NCI-H2171 treated with DMSO at 0.1 percent for 48 hours (cell line): Measurements from ENCODE around the gene PTAFR.

Experiments used
- DNase-seq: peaks from one replicate; lab custom pipeline; 2025; lab: John Stamatoyannopoulos, UW

PTAFR gene

GRCh38 chr1:28176492-28177470 is at the start of gene PTAFR:
TSS of gene PTAFR (minus strand) at chr1:28176690. CDS start at chr1:28151021, 25,669 bp downstream.
- DNase-seq = no peak

DNA sequence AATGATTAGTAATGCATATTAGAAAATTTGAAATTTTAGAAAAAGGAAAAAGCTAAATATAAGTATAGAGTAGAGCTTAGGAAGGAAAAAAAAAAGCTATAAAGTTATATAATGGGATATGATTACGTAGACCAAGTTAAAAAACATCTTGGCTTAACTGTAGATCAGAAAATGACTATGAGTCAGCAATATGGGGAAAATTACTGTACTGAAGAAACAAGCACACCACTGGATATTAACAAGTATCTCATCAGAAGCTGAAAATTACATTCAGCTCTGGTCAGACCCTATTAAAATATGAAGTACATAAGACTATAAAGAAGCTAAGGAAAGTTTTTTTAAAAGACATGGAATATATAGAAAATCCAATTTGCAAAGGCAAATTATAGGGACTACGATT is 36.8 kb upstream of the PTAFR start:
- DNase-seq = no peak

GRCh38 chr1:28209700-28210099 is 33.2 kb upstream of the PTAFR start:
- no peak for DNase-seq

DNA sequence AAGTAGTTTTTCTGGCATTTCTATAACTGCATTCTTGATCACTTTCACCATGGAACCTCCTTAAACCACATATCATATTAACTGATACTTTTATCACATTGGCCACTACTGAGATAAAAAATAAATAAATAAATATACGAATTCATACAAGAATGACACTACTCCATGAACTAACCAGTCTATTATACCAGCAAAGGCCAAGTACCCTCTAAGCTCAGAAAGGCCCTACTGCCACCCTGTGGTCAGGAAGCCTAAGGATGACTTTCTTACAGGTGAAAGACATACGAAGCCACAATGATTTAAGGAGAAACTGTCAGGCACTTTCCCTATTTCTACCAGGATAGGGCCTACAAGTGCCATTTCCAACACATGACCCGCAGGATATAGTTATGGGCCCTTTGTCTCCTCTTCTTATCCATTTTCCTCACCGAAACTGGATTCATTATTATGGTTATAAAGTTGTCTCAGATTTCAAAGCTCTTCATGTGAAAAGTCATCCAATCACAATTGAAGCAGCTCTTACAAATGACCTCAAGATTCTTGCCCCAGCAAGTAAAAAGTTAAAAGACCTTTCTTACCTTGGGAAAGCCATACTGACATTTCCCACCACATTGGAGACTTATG is 32.4 kb upstream of the PTAFR start:
- DNase-seq = peak; percentile 63

DNA sequence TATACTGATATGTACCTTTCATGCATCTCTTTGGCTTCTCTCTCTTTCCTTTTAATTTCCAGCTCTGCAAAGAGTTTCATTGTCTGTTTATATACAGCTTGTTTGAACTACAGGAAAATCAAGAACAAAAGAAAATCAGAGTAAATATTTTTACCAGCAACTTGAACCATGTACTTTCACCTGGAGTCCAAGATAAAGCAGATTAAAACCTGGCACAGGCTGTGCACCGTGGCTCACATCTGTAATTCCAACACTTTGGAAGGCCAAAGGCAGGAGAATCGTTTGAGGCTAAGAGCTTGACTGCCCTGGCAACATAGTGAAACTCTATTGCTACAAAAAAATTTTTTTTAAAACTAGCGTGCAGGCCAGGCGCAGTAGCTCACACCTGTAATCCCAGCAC is 28.8 kb upstream of the PTAFR start:
- no peak for DNase-seq

DNA sequence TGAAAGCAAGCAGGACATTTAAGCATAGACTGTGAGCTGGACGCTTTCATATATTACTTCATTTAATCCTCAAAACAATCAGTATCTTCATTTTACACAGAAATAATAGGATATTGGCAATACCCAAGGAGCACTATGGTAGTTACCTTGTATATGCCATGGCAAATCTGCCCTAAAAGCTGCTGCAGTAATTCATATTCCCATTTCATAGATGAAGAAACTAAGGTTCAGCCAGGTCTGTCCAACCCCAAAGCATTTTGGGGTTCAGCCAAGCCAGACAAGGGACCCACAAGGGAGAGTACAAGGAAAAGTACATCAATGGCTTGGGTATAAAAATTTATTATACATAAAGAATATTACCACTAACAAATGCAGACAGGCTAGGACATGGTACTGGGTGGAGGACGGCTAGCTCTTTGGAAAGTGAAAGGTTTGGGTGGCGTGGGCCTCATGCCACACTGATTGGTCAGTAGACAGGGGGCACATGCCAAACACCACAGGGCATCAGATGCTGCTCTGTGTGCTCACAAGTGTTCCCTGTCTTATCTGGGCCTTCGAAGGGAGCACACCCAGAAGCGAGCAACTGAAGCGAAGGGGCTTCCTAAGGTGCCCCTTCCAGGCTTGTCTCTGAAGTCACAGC is 23.9 kb upstream of the PTAFR start:
- no peak for DNase-seq

DNA sequence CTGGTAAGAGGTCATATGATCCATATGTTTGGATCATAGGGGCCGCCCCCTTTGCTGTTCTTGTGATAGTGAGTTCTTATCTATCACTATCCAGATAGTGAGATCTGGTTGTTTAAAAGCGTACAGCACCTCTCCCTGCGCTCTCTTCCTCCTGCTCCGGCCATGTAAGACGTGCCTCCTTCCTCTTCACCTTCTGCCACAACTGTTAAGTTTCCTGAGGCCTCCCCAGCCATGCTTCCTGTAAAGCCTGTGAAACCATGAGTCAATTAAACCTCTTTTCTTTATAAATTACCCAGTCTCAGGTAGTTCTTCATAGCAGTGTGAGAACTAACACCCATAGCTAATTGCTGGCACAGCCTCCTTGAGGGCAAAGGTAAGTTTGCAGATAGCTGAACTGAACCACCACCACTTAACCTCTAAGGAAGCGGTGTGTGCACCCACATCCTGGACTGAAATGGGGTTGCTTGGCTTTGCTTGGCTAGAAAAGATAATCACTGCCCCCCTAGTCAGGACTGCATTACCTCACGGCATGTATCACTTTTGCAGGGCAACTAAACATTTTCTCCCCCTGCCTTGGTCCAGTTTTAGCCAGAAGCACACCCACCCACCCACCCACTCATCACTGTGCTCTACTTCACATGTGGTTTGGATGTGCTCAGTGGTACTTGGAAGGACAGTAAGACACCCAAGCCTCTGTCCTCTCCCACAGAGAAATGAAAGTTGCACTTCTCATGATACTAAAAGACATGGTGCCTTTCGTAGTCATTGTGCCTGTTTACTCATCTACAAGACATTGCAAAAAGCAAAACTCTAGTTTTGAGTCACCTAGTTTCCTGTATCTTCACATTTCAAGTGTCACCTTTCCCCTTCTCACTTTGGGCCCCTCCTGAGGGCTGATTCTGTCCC is 23.1 kb upstream of the PTAFR start:
- DNase-seq = no peak

DNA sequence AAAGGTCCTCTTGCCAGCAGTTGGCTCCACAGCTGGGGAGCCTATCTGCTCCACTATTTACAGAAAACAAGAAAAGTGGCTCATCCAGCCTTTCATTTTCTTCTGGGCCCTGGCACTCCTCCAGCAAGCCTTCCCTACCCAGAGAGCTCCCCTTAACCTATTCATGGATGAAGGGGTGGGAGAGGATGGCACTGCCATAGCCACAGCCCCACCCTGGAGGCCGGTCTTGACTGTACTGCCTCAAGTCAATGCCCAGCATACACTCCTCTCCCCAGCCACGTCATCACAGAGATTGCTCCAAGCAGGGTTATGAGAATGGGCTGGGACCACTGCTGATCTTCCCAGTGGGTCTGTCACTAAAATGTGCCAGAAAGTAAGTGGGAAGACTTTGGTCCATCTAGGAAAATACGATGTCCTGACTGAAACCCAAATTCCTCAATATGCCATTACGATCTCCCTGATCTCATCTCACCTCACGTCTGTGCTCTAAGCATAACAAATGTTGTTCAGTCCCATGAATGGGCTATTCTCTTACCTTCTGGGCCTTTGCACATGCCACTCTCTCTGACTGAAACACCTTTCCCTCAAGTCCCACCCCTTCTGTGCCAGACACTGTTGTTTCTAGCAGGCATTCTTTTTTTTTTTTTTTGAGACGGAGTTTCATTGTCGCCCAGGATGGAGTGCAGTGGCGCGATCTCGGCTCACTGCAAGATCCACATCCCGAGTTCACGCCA is 21.4 kb upstream of the PTAFR start:
- DNase-seq = no peak

GRCh38 chr1:28196330-28196729 is 19.8 kb upstream of the PTAFR start:
- DNase-seq = no peak

- DNase-seq = no peak
Observed at GRCh38 chr1:28195780-28196179, 19.3 kb upstream of the PTAFR start.

DNA sequence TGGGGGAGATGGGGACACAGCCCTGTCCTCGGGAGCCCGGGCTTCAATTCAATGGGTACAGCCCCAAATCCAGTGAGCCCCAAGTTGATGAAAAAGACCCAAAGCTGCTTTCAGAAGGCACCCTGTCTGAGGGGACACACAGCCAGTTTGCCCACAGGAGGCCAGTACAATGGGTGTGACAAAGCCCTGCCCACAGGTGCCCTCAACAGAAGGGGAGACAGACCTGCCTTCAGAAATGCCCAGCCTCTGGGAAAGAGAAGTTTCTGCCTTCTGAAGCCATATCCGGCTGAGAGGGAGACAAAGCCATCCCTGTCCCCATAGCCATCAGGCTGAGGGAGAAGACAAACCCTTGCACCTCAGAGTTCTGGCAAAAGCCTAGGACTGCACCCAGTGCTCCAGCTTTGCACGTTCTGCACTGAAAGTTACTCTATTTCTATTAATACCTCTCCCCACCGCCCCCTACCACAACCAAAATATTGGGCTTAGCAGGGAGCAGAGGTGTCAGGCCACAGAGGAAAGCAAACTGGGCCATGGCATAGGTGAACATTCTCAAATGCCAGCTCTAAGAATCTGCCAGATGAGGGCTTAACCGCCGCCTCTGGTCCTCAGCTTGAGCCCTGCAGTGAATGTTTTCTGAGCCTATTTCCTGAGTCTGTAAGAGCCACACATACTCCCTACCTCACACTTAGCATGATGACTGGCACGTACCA is 18.0 kb upstream of the PTAFR start:
- no peak for DNase-seq

DNA sequence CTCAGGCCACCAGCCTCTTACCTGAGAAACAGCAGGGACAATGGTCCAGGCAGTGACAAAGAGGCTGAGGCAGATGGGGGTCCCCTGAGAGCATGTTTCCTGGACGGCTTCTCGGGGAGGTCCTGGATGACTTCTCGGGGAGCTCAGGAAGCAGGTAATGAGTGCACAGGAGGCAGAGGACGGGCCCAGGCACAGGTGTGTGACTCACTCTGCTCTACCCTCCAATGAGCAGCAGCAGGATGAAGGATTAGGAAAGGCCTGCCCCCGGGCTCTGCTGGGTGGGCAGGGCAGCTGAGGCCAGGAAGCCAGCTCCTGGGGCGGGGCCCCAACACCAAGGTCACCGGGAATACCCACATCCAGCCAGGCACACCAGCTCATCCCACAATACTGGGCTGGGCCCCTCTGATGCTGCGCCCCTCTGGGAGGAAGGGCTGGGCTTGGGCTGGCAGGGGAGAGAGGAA is 17.2 kb upstream of the PTAFR start:
- no peak for DNase-seq

GRCh38 chr1:28190996-28191645 is 14.6 kb upstream of the PTAFR start:
- DNase-seq = no peak

DNA sequence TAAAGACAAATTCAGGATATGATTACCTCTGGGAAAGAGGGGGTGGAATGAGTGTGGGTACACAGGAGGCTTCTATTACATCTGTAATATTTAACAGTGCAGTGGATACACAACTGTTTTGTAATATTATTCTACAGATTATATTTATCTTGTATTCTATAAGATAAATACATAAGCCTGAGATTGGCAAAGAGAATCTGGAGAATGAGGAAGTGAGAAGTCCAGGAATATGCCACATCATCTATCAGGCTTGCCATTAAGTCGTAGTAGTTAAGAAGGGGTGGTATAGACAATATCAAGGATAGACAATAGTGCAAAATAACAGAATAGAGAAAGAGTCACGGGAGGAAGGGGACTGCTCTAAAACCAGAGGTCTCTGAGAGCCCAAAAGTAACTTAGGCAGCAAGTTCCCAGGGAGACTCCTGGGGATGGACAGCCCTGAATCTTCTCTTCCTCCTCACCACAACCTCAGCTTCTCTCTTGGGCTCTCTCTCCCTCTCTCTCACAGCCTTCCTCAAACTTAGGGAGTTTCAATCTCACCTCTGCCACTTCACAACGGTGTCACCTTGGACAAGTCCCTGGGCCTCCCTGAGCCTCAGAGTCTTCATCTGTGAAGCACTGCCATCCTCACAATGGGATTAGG is 14.0 kb upstream of the PTAFR start:
- DNase-seq = no peak

DNA sequence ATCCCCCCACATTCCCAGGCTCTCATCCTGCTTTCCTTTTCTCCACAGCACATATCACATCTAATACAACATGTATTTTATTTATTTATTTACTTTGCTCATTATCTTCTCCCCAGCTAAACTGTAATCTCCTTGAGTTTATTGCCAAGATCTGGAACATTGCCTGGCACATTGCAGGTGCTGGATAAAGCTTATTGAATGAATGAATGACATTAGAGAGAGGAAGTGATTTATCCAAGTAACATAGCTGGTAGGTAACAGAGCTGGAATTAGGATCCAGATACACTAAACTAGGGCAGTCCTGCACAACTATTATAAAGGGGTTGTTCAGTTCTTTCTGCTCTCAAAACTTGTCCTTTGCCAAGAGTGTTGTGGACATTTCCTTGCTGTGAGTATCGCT is 8.6 kb upstream of the PTAFR start:
- no peak for DNase-seq

GRCh38 chr1:28180306-28181305 is 4.1 kb upstream of the PTAFR start:
- DNase-seq = no peak

DNA sequence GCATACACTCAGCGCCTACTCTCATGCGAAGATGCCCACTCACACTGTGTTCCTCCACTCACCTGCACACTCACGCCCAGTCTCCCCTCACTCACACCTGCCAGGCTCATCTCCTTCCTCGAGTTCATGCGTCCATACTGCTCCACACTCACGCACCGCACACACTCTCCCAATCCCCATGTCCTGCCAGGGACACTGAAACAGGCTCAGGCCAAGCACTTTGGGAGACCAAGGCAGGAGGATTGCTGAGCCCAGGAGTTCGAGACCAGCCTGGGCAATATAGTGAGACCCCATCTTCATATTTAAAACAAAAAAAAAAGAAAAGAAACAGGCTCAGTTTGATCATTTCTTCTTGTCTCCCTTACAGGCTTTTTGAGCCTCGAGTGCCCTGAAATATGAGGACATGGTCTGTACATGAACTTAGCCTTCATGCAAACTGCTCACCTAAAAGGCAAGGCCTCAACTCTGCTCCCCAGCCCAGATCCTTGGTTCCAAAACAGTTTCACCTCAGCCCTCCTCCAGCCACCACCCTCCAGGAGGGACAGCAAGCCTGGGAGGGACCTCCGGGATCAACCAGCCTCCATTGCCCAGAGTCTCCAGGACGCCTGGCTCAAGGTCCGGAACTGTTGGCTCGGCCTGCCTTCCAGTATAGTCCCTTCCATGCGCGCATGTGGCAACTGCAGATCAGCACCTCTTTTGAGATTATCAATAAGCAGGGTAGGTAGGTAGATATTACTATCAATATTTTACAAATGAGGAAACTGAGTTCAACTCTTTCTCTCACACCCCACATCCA is 2.4 kb upstream of the PTAFR start:
- no peak for DNase-seq
